ENCODE measurements around the gene NR5A1.

DNA sequence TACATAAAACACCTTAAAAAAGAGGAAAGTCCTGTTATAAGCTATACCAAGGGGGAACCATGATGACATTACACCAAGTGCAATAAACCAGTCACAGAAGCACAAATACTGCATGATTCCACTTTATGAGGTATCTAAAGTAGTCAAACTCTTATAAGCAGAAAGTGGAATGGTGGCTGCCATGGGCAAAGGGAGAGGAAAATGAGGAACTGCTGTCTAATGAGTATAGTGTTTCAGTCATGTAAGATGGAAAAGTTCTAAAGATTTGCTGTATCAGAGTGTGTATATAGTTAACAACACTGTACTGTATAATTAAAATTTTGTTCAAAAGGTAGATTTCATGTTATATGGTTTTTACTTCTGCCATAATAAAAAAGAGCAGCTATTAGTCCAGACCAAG, 34.6 kb upstream of the NR5A1 start:
- TF ChIP-seq, protein P1, sequence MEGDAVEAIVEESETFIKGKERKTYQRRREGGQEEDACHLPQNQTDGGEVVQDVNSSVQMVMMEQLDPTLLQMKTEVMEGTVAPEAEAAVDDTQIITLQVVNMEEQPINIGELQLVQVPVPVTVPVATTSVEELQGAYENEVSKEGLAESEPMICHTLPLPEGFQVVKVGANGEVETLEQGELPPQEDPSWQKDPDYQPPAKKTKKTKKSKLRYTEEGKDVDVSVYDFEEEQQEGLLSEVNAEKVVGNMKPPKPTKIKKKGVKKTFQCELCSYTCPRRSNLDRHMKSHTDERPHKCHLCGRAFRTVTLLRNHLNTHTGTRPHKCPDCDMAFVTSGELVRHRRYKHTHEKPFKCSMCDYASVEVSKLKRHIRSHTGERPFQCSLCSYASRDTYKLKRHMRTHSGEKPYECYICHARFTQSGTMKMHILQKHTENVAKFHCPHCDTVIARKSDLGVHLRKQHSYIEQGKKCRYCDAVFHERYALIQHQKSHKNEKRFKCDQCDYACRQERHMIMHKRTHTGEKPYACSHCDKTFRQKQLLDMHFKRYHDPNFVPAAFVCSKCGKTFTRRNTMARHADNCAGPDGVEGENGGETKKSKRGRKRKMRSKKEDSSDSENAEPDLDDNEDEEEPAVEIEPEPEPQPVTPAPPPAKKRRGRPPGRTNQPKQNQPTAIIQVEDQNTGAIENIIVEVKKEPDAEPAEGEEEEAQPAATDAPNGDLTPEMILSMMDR (IDR thresholded peaks at IDR 0.05 in 2 of 3, conservative IDR thresholded peaks at IDR 0.05 in 1 of 3; ENCODE audit: borderline replicate concordance in 1 of 3, insufficient read depth in 1 of 3, low read depth in 2 of 3, low read length in 2 of 3), result no peak
- TF ChIP-seq EZH2 (IDR thresholded peaks at IDR 0.05), result no peak
- TF ChIP-seq POLR2AphosphoS5 (IDR thresholded peaks at IDR 0.05; ENCODE audit: low read depth, low read length), result no peak
- no peak for TF ChIP-seq JUND (IDR thresholded peaks at IDR 0.05)
- no peak for TF ChIP-seq RAD21 (IDR thresholded peaks at IDR 0.05; ENCODE audit: low read depth)
- no peak for TF ChIP-seq POLR2A (IDR thresholded peaks at IDR 0.05; ENCODE audit: borderline replicate concordance, extremely low read depth, insufficient read depth, insufficient read length)
- no peak for TF ChIP-seq ELF1 (IDR thresholded peaks at IDR 0.05; ENCODE audit: borderline replicate concordance, low read depth)
- TF ChIP-seq CBX3 (IDR thresholded peaks at IDR 0.05; ENCODE audit: low read depth), result no peak
- TF ChIP-seq SP1 (IDR thresholded peaks at IDR 0.05; ENCODE audit: low read depth), result no peak
- no peak for TF ChIP-seq EGR1 (IDR thresholded peaks at IDR 0.05; ENCODE audit: low read depth)
- TF ChIP-seq TCF7L2 (IDR thresholded peaks at IDR 0.05; ENCODE audit: borderline replicate concordance, extremely low read depth, insufficient read depth, insufficient read length), result no peak
- TF ChIP-seq CEBPB (IDR thresholded peaks at IDR 0.05; ENCODE audit: low read depth), result no peak
- TF ChIP-seq EZH2phosphoT487 (IDR thresholded peaks at IDR 0.05; ENCODE audit: borderline replicate concordance), result no peak

All from HCT116 (cell line).